Left lobe of liver (tissue), 2 donors: ENCODE results near the gene PPARD. TPM values are rescaled to one million over a fixed set of nuclear protein-coding genes. Genes with fewer than 3 reads are reported as not detected.
A peak's percentile ranks its signal among the peaks of the same experiment; 100 is the strongest.
"Not testable (repeated sequence)": the region's sequence is repeated elsewhere in the genome, so short reads cannot be mapped to it uniquely, and the experiment has no call there.

Experiments
- ATAC-seq: fragments of 200-7000 bp; cut with Tn5 transposase; one replicate; pipeline ENCODE4 v1.9.1; 2020; ENCODE audit warnings: mild to moderate bottlenecking, moderate library complexity
- DNase-seq: peaks from one replicate; pipeline ENCODE4 v3.0.0-alpha.2; 2020; ENCODE audit warnings: low spot score
- total RNA-seq: library from RNA; stranded (reverse); gene quantifications from one replicate; pipeline ENCODE4 v1.2.1, GENCODE V29; 2021
- donor health status: DM: no; HTN: no; CAD: no; lungs with moderate emphysema.
- donor health status: DM: no; HTN: yes; CAD: no.

Gene PPARD
- total RNA-seq, 1 donor from 2014 or later, result 10.8 TPM

GRCh38 chr6:35435074-35435837 is 92.9 kb downstream of the PPARD start:
- peak; percentile 66 for ATAC-seq

GRCh38 chr6:35436071-35436857 is 93.9 kb downstream of the PPARD start:
- DNase-seq (no peak), ATAC-seq (no peak)

More at GRCh38 chr6:35435074-35435837, 92.9 kb downstream of the PPARD start:
- DNase-seq, result no peak

GRCh38 chr6:35438378-35439065 is 96.2 kb downstream of the PPARD start:
- ATAC-seq, DNase-seq: not testable (repeated sequence)

GRCh38 chr6:35439308-35439707 is 97.0 kb downstream of the PPARD start:
- DNase-seq (no peak), ATAC-seq (no peak)

- no peak for ATAC-seq
Measured at GRCh38 chr6:35441205-35441604, 98.8 kb downstream of the PPARD start.

GRCh38 chr6:35441642-35442041 is 99.3 kb downstream of the PPARD start:
- DNase-seq (no peak), ATAC-seq (no peak)

More at GRCh38 chr6:35441205-35441604, 98.8 kb downstream of the PPARD start:
- no peak for DNase-seq

- no peak for ATAC-seq
- DNase-seq, result no peak
Measured at GRCh38 chr6:35442693-35443092, 100.3 kb downstream of the PPARD start.

- DNase-seq, result no peak
Measured at GRCh38 chr6:35443341-35444030, 101.1 kb downstream of the PPARD start.

GRCh38 chr6:35445691-35446090 is 103.3 kb downstream of the PPARD start:
- DNase-seq (no peak), ATAC-seq (no peak)

More at GRCh38 chr6:35443341-35444030, 101.1 kb downstream of the PPARD start:
- no peak for ATAC-seq

GRCh38 chr6:35448191-35448590 is 105.8 kb downstream of the PPARD start:
- no peak for ATAC-seq
- no peak for DNase-seq

GRCh38 chr6:35449287-35449881 is 107.0 kb downstream of the PPARD start:
- DNase-seq, result no peak

GRCh38 chr6:35451354-35452182 is 109.2 kb downstream of the PPARD start:
- DNase-seq, result no peak

More at GRCh38 chr6:35449287-35449881, 107.0 kb downstream of the PPARD start:
- ATAC-seq, result peak; percentile 75

GRCh38 chr6:35452183-35453090 is 110.1 kb downstream of the PPARD start, which contains the start of gene FANCE:
FANCE (plus strand) TSS chr6:35452338; CDS start chr6:35452546, 208 bp downstream.
- DNase-seq, result peak; percentile 97
- peak; percentile 95 for ATAC-seq

More at GRCh38 chr6:35451354-35452182, 109.2 kb downstream of the PPARD start:
- no peak for ATAC-seq

GRCh38 chr6:35453236-35453635 is 110.9 kb downstream of the PPARD start:
- no peak for DNase-seq
- ATAC-seq, result no peak

- ATAC-seq, result no peak
- no peak for DNase-seq
Measured at GRCh38 chr6:35454391-35455110, 112.2 kb downstream of the PPARD start.

- DNase-seq (no peak), ATAC-seq (no peak)
Measured at GRCh38 chr6:35457907-35458306, 115.5 kb downstream of the PPARD start.

GRCh38 chr6:35461270-35461669 is 118.9 kb downstream of the PPARD start:
- ATAC-seq, result no peak
- no peak for DNase-seq
